ENCODE data around the gene PRMT1. TPM values are rescaled to one million over a fixed set of nuclear protein-coding genes. Genes with fewer than 3 reads are reported as not detected.

Gene PRMT1
- total RNA-seq, 1 experiment from 2014 or later: 505 TPM

- Histone ChIP-seq H3K9me3 (ENCODE audit: control insufficient read depth, low read depth, low read length) (no peaks in the 10 kb centered on the region), H3K27me3 (ENCODE audit: insufficient read depth, low read length) (no peaks in the 10 kb centered on the region), H4K5ac (ENCODE audit: insufficient read length, low read depth, low read length) (no peak overlapping the region), H3K56ac (ENCODE audit: insufficient read length, low read depth, low read length) (no peak overlapping the region), H2BK120ac (ENCODE audit: low read depth, low read length, poor library complexity, severe bottlenecking) (no peak overlapping the region), H2BK20ac (ENCODE audit: low read depth, low read length, poor library complexity, severe bottlenecking) (no peak overlapping the region), H4K91ac (ENCODE audit: insufficient read length, low read depth, low read length) (no peak overlapping the region), H3K4me2 (ENCODE audit: insufficient read depth, insufficient read length, low read length) (no peak overlapping the region), H3K4me1 (ENCODE audit: insufficient read depth, low read length) (no peaks in the 10 kb centered on the region), H3K4ac (ENCODE audit: low read depth, low read length) (no peak overlapping the region), H3K9ac (ENCODE audit: extremely low read depth, insufficient read length, low read length) (no peak overlapping the region), H3K23ac (ENCODE audit: insufficient read length, low read depth, low read length) (no peak overlapping the region), H3K79me1 (ENCODE audit: insufficient read depth, low read depth, low read length, poor library complexity, severe bottlenecking) (no peaks in the 10 kb centered on the region), H2BK12ac (ENCODE audit: insufficient read length, low read depth, low read length) (no peak overlapping the region), H3K23me2 (ENCODE audit: insufficient read length, low read depth, low read length, poor library complexity, severe bottlenecking) (no peaks in the 10 kb centered on the region), H3K14ac (ENCODE audit: insufficient read depth, low read length) (no peak overlapping the region), H3K18ac (ENCODE audit: insufficient read length, low read depth, low read length) (no peak overlapping the region), H4K20me1 (ENCODE audit: control insufficient read depth, insufficient read depth, insufficient read length) (no peaks in the 10 kb centered on the region), H2AFZ (ENCODE audit: low read length) (no peak overlapping the region), H3T11ph (ENCODE audit: low read length) (no peak overlapping the region), H2BK5ac (ENCODE audit: insufficient read length, low read length) (no peak overlapping the region), H4K8ac (replicated peaks; ENCODE audit: insufficient read length, low read depth, low read length) (no peak overlapping the region), H3K79me2 (ENCODE audit: insufficient read depth, low read length) (no peaks in the 10 kb centered on the region), H3K27ac (ENCODE audit: insufficient read length, low read depth, low read length) (no peak overlapping the region), H2BK15ac (ENCODE audit: low read depth, low read length) (no peak overlapping the region), H2AK5ac (ENCODE audit: insufficient read length, low read length) (no peak overlapping the region)
- H3K36me3 Mint-ChIP-seq (ENCODE audit: insufficient read depth in 1 of 3, low read depth in 3 of 3): peaks cover 6 to 12% (median 8%) of the 10 kb centered on the region in 3 experiments; a peak in 6 of 7 replicates
- H3K9me3 Mint-ChIP-seq: peaks cover 3% of the 10 kb centered on the region in 2 experiments; a peak in 2 of 5 replicates
- H3K27me3 Mint-ChIP-seq (ENCODE audit: low read depth): peaks cover 2% of the 10 kb centered on the region; the same call in 1 of the 2 replicates
- H3K4me3 Mint-ChIP-seq: no peak overlapping the region; a peak in 2 of 5 replicates
- H3K4me1 Mint-ChIP-seq: peaks cover 6 to 9% of the 10 kb centered on the region in 2 experiments
- DNase-seq: no peak
- WGBS (ENCODE audit: extremely low coverage, insufficient read length, low lambda C conversion rate): no CpG with 5 or more reads among the region's 8 CpGs
- no peak overlapping the region for H3K27ac Mint-ChIP-seq
- no peak for TF ChIP-seq CTCF (conservative IDR thresholded peaks at IDR 0.05)
These were observed 41.4 kb downstream of the PRMT1 start for GRCh38 chr19:49718511-49718910.

Measured in H9 (cell line).